H9 (cell line): Measurements from ENCODE around the gene RPGR. TPM values are rescaled to one million over a fixed set of nuclear protein-coding genes. Genes with fewer than 3 reads are reported as not detected.

Experiments
- DNase-seq: peaks from one replicate; pipeline ENCODE4 v3.0.0-alpha.2; 2017
- H2AFZ ChIP-seq: one replicate; pipeline ENCODE4 v1.6.1; 2013; ENCODE audit warnings: mild to moderate bottlenecking, low read length, control low read depth, moderate library complexity
- H2AK5ac ChIP-seq: 2 replicates; pipeline ENCODE4 v1.6.1; 2013; ENCODE audit warnings: low read length, control low read depth, mixed read lengths; ENCODE audit not compliant: insufficient read length
- H2BK120ac ChIP-seq: one replicate; pipeline ENCODE4 v1.6.1; 2013; ENCODE audit warnings: low read depth, mild to moderate bottlenecking, low read length, control low read depth, inconsistent platforms; ENCODE audit not compliant: poor library complexity, severe bottlenecking
- H2BK12ac ChIP-seq: 2 replicates; pipeline ENCODE4 v1.6.1; 2013; ENCODE audit warnings: low read length, control low read depth, mixed read lengths, low read depth; ENCODE audit not compliant: insufficient read length
- H2BK15ac ChIP-seq: 2 replicates; pipeline ENCODE4 v1.6.1; 2013; ENCODE audit warnings: low read depth, low read length, control low read depth
- H2BK20ac ChIP-seq: one replicate; pipeline ENCODE4 v1.6.1; 2013; ENCODE audit warnings: low read depth, mild to moderate bottlenecking, low read length, control low read depth, inconsistent platforms; ENCODE audit not compliant: poor library complexity, severe bottlenecking
- H2BK5ac ChIP-seq: 2 replicates; pipeline ENCODE4 v1.6.1; 2013; ENCODE audit warnings: low read length, control low read depth, mixed read lengths; ENCODE audit not compliant: insufficient read length
- H3K14ac ChIP-seq: 2 replicates; pipeline ENCODE4 v1.6.1; 2013; ENCODE audit warnings: low read length, control low read depth; ENCODE audit not compliant: insufficient read depth
- H3K18ac ChIP-seq: 2 replicates; pipeline ENCODE4 v1.6.1; 2013; ENCODE audit warnings: low read depth, mild to moderate bottlenecking, mixed read lengths, low read length, control low read depth; ENCODE audit not compliant: insufficient read length
- H3K23ac ChIP-seq: 2 replicates; pipeline ENCODE4 v1.6.1; 2013; ENCODE audit warnings: low read length, control low read depth, mixed read lengths, low read depth; ENCODE audit not compliant: insufficient read length
- H3K23me2 ChIP-seq: 2 replicates; pipeline ENCODE4 v1.6.1; 2013; ENCODE audit warnings: low read depth, mild to moderate bottlenecking, mixed read lengths, low read length, control low read depth; ENCODE audit not compliant: insufficient read length, poor library complexity, severe bottlenecking
- H3K27ac ChIP-seq: 2 replicates; pipeline ENCODE4 v1.5.1; 2013; ENCODE audit warnings: low read length, control low read depth, mixed read lengths, low read depth; ENCODE audit not compliant: insufficient read length
- H3K27me3 ChIP-seq: 2 replicates; pipeline ENCODE4 v1.6.1; 2013; ENCODE audit warnings: low read length, control low read depth, inconsistent platforms; ENCODE audit not compliant: insufficient read depth
- H3K4ac ChIP-seq: 2 replicates; pipeline ENCODE4 v1.6.1; 2013; ENCODE audit warnings: low read depth, mild to moderate bottlenecking, control low read depth, inconsistent platforms, low read length, moderate library complexity
- H3K4me1 ChIP-seq: 2 replicates; pipeline ENCODE4 v1.6.1; 2013; ENCODE audit warnings: low read length, control low read depth, inconsistent platforms; ENCODE audit not compliant: insufficient read depth
- H3K4me2 ChIP-seq: 2 replicates; pipeline ENCODE4 v1.6.1; 2013; ENCODE audit warnings: low read length, control low read depth, mixed read lengths; ENCODE audit not compliant: insufficient read length, insufficient read depth
- H3K56ac ChIP-seq: 2 replicates; pipeline ENCODE4 v1.6.1; 2013; ENCODE audit warnings: low read depth, mild to moderate bottlenecking, mixed read lengths, low read length, control low read depth; ENCODE audit not compliant: insufficient read length
- H3K79me1 ChIP-seq: 2 replicates; pipeline ENCODE4 v1.6.1; 2013; ENCODE audit warnings: low read depth, mild to moderate bottlenecking, moderate library complexity, low read length, control low read depth, inconsistent platforms; ENCODE audit not compliant: insufficient read depth, poor library complexity, severe bottlenecking
- H3K79me2 ChIP-seq: 2 replicates; pipeline ENCODE4 v1.6.1; 2013; ENCODE audit warnings: low read length, control low read depth, inconsistent platforms; ENCODE audit not compliant: insufficient read depth
- H3K9ac ChIP-seq: 2 replicates; pipeline ENCODE4 v1.6.1; 2013; ENCODE audit warnings: low read length, control low read depth, mixed read lengths; ENCODE audit not compliant: insufficient read length; ENCODE audit errors: extremely low read depth
- H3K9me3 ChIP-seq: one replicate; pipeline ENCODE4 v1.6.1; 2013; ENCODE audit warnings: low read depth, low read length, inconsistent platforms; ENCODE audit not compliant: control insufficient read depth
- H3T11ph ChIP-seq: one replicate; pipeline ENCODE4 v1.6.1; 2013; ENCODE audit warnings: mild to moderate bottlenecking, low read length, control low read depth, inconsistent platforms
- H4K20me1 ChIP-seq: one replicate; pipeline ENCODE4 v1.6.1; 2013; ENCODE audit not compliant: control insufficient read depth, insufficient read length, insufficient read depth
- H4K5ac ChIP-seq: 2 replicates; pipeline ENCODE4 v1.6.1; 2013; ENCODE audit warnings: low read depth, mild to moderate bottlenecking, mixed read lengths, low read length, control low read depth; ENCODE audit not compliant: insufficient read length
- H4K8ac ChIP-seq: replicated peaks from 2 replicates; pipeline ENCODE4 v1.6.1; 2013; ENCODE audit warnings: low read length, control low read depth, mixed read lengths, low read depth; ENCODE audit not compliant: insufficient read length
- H4K91ac ChIP-seq: 2 replicates; pipeline ENCODE4 v1.6.1; 2013; ENCODE audit warnings: low read depth, mild to moderate bottlenecking, moderate library complexity, mixed read lengths, low read length, control low read depth; ENCODE audit not compliant: insufficient read length
- H3K27ac Mint-ChIP-seq, 3 experiments: 2 replicates in 2 of 3; 3 replicates in 1 of 3; pipeline ENCODE4 v1.8.0; 2020 to 2021; ENCODE audit warnings: mixed read lengths in 3 of 3, mild to moderate bottlenecking in 1 of 3, moderate library complexity in 1 of 3
- H3K27me3 Mint-ChIP-seq: 2 replicates; pipeline ENCODE4 v1.8.0; 2021; ENCODE audit warnings: low read depth, mild to moderate bottlenecking, moderate library complexity, mixed read lengths
- H3K36me3 Mint-ChIP-seq, 3 experiments: 2 replicates in 2 of 3; 3 replicates in 1 of 3; pipeline ENCODE4 v1.8.0; 2020 to 2021; ENCODE audit warnings: low read depth in 3 of 3, mixed read lengths in 3 of 3; ENCODE audit not compliant: insufficient read depth in 1 of 3
- H3K4me1 Mint-ChIP-seq, 2 experiments: 2 replicates each; pipeline ENCODE4 v1.8.0; 2020; ENCODE audit warnings: mixed read lengths in 2 of 2
- H3K4me3 Mint-ChIP-seq, 2 experiments: 2 replicates in 1 of 2; 3 replicates in 1 of 2; pipeline ENCODE4 v1.8.0; 2020 to 2021; ENCODE audit warnings: mild to moderate bottlenecking in 2 of 2, mixed read lengths in 2 of 2, moderate library complexity in 1 of 2
- H3K9me3 Mint-ChIP-seq, 2 experiments: 2 replicates in 1 of 2; 3 replicates in 1 of 2; pipeline ENCODE4 v1.8.0; 2020; ENCODE audit warnings: mild to moderate bottlenecking in 2 of 2, mixed read lengths in 2 of 2, moderate library complexity in 1 of 2
- total RNA-seq: library from RNA; stranded (reverse); gene quantifications from 2 replicates; pipeline ENCODE4 v1.2.1, GENCODE V29; 2021
- TF ChIP-seq, protein P1 (sequence below): fragments of 200-600 bp; sonication (generic); conservative IDR thresholded peaks from 3 replicates; pipeline ENCODE4 v1.8.0; 2021; ENCODE audit warnings: antibody characterized with exemption, mild to moderate bottlenecking

The RPGR gene
- total RNA-seq, 1 experiment from 2014 or later = 7.3 TPM

DNA sequence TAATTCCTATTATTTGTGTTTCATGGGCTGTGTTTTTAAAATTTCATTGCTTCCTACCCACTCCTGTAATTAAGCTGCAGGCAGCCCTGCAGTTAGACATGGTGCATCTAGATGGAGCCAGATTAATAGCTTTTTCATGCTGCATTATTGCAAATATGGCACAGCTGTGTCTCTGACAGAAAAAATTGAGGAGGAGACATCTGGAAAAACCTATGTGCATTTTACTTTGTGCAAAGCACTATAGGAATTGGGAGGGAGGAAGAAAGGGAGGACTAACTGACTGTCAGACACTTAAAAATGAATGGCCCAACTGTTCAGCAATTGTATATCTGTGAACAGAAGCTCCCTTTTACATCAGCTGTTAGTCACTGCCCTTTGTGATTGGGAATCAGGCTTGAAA, 8.1 kb upstream of the RPGR start:
- no peak overlapping the region for H3K56ac ChIP-seq
- no peak overlapping the region for H3K27ac ChIP-seq
- no peak overlapping the region for H2BK15ac ChIP-seq
- no peak overlapping the region for H3K4ac ChIP-seq
- no peak overlapping the region for H2BK120ac ChIP-seq
- no peak overlapping the region for H2BK20ac ChIP-seq
- H2AK5ac ChIP-seq = no peak overlapping the region
- H2BK5ac ChIP-seq = no peak overlapping the region
- no peak overlapping the region for H4K91ac ChIP-seq
- H2BK12ac ChIP-seq = no peak overlapping the region
- Mint-ChIP-seq H3K27ac (no peak overlapping the region; a peak in 1 of 7 replicates), H3K36me3 (no peaks in the 10 kb centered on the region; a peak in 2 of 7 replicates), H3K27me3 (peaks cover 1% of the 10 kb centered on the region; the same call in 1 of the 2 replicates), H3K4me3 (no peak overlapping the region), H3K9me3 (peaks cover 61 to 62% of the 10 kb centered on the region in 2 experiments), H3K4me1 (peaks cover 0 to 4% of the 10 kb centered on the region in 2 experiments; a peak in 1 of 4 replicates)
- no peak overlapping the region for H3K18ac ChIP-seq
- no peaks in the 10 kb centered on the region for H3K4me1 ChIP-seq
- TF ChIP-seq, protein P1, sequence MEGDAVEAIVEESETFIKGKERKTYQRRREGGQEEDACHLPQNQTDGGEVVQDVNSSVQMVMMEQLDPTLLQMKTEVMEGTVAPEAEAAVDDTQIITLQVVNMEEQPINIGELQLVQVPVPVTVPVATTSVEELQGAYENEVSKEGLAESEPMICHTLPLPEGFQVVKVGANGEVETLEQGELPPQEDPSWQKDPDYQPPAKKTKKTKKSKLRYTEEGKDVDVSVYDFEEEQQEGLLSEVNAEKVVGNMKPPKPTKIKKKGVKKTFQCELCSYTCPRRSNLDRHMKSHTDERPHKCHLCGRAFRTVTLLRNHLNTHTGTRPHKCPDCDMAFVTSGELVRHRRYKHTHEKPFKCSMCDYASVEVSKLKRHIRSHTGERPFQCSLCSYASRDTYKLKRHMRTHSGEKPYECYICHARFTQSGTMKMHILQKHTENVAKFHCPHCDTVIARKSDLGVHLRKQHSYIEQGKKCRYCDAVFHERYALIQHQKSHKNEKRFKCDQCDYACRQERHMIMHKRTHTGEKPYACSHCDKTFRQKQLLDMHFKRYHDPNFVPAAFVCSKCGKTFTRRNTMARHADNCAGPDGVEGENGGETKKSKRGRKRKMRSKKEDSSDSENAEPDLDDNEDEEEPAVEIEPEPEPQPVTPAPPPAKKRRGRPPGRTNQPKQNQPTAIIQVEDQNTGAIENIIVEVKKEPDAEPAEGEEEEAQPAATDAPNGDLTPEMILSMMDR = no peak
- no peak overlapping the region for H3K14ac ChIP-seq
- H4K5ac ChIP-seq = no peak overlapping the region
- H3K4me2 ChIP-seq = no peak overlapping the region
- H3K9ac ChIP-seq = no peak overlapping the region
- no peaks in the 10 kb centered on the region for H3K79me2 ChIP-seq
- H4K20me1 ChIP-seq = no peaks in the 10 kb centered on the region
- H3K79me1 ChIP-seq = no peaks in the 10 kb centered on the region
- H4K8ac ChIP-seq = no peak overlapping the region
- H3K23ac ChIP-seq = no peak overlapping the region
- no peaks in the 10 kb centered on the region for H3K9me3 ChIP-seq
- no peak overlapping the region for H2AFZ ChIP-seq
- no peaks in the 10 kb centered on the region for H3K23me2 ChIP-seq
- no peak overlapping the region for H3T11ph ChIP-seq
- no peaks in the 10 kb centered on the region for H3K27me3 ChIP-seq
- no peak for DNase-seq
